Heart left ventricle (tissue), 16 donors: ENCODE data around the gene IER5L. TPM values are rescaled to one million over a fixed set of nuclear protein-coding genes. Genes with fewer than 3 reads are reported as not detected.

Experiments
- ATAC-seq, 4 donors: fragments of 200-7000 bp; cut with Tn5 transposase; one replicate each; pipeline ENCODE4 v1.9.1; 2020 to 2022; ENCODE audit warnings: moderate library complexity in 4 of 4, mild to moderate bottlenecking in 3 of 4, moderate number of reproducible peaks in 1 of 4
- DNase-seq, 5 donors: peaks; one replicate each; pipeline ENCODE4 v3.0.0-alpha.2; 2020
- H3K27ac ChIP-seq, 12 donors: fragments of 200-600 bp; sonication (generic) in 4 of 12; one replicate each; pipeline versions ENCODE4 v1.5.0 to v1.8.0; 2016 to 2022; ENCODE audit warnings: mild to moderate bottlenecking in 2 of 12
- H3K27me3 ChIP-seq, 9 donors: fragments of 200-600 bp; sonication (generic) in 2 of 9; one replicate each; pipeline versions ENCODE4 v1.5.1 to v1.8.0; 2016 to 2022; ENCODE audit warnings: mild to moderate bottlenecking in 3 of 9
- H3K36me3 ChIP-seq, 9 donors: fragments of 200-600 bp; sonication (generic) in 2 of 9; one replicate each; pipeline versions ENCODE4 v1.5.0 to v1.8.0; 2018 to 2022; ENCODE audit warnings: mild to moderate bottlenecking in 2 of 9
- H3K4me1 ChIP-seq, 12 donors: fragments of 200-600 bp; sonication (generic) in 4 of 12; one replicate each; pipeline versions ENCODE4 v1.5.0 to v1.8.0; 2016 to 2022; ENCODE audit warnings: mild to moderate bottlenecking in 3 of 12
- H3K4me3 ChIP-seq, 12 donors: fragments of 200-600 bp; sonication (generic) in 4 of 12; one replicate each; pipeline versions ENCODE4 v1.5.0 to v1.8.0; 2017 to 2022; ENCODE audit warnings: mild to moderate bottlenecking in 9 of 12, moderate library complexity in 4 of 12
- H3K9me3 ChIP-seq, 12 donors: fragments of 200-600 bp; sonication (generic) in 4 of 12; one replicate each; pipeline versions ENCODE4 v1.5.0 to v1.8.0; 2016 to 2022; ENCODE audit warnings: mild to moderate bottlenecking in 1 of 12
- CTCF ChIP-seq, 12 donors: fragments of 200-600 bp; sonication (generic) in 4 of 12; IDR thresholded peaks; one replicate each; pipeline versions ENCODE4 v1.5.0 to v1.8.0; 2018 to 2022; ENCODE audit warnings: antibody characterized with exemption in 12 of 12, mild to moderate bottlenecking in 5 of 12
- POLR2A ChIP-seq, 2 donors: fragments of 450-650 bp; IDR thresholded peaks; one replicate each; pipeline ENCODE4 v1.6.1; 2017; ENCODE audit warnings: antibody characterized with exemption in 2 of 2, mild to moderate bottlenecking in 2 of 2, moderate library complexity in 2 of 2
- WGBS, 4 donors: extraction: QIAGEN DNeasy Blood & Tissue Kit in 2 of 4; methylation state at CpG; one replicate each; pipeline versions ENCODE4 v1.1.5 to v1.1.7; 2013 to 2018; 5-methylcytosine and 5-hydroxymethylcytosine counted together
- intact Hi-C, 10 donors: fragments of 100-400 bp; cut with DNase I; formaldehyde crosslinking; loops; one replicate each; pipeline versions ENCODE4 v1.11.1 to v1.14.2; 2022
- polyA plus RNA-seq, 2 donors: library from polyadenylated mRNA; stranded (reverse); fragments of 200-250 nt; gene quantifications; one replicate each; pipeline ENCODE4 v1.2.3, GENCODE V29; 2013
- total RNA-seq, 9 donors: library from RNA; depleted of rRNA in 2 of 9; stranded (reverse); fragments of >200 nt in 2 of 9; fragmentation: NEBNext Ultra II Directional in 3 of 9; extraction: Animal tissue kit (Norgen Biotek cat#: 25700) in 3 of 9; gene quantifications; one replicate each; pipeline versions ENCODE4 v1.1.0 to v1.2.4, GENCODE V29; 2016 to 2023
- donor health status: ischemic (EF 13 %, LVEDD 7.1; RV severe dilation, severe dysfunction).
- donor health status: healthy with polysubstance abuse.
- donor health status: DM: no; HTN: yes; CAD: no.
- donor health status: DM: no; HTN: no; CAD: no.
- donor health status: ischemic (EF 25% LVEDD 6.9; RV normal size, moderate dysfunction).
- donor health status: ischemic (EF 25% LVEDD 5.7; RV mildly dilated, moderate dysfunction).
- donor health status: healthy.
- donor health status: DM: yes; HTN: yes; CAD: no.
- donor health status: ischemic (EF 35%, LVEDD 5.7; RV mildly dilated, moderate dysfunction).
- donor health status: nonischemic (EF 11% LVEDD 7.7; RV severe dilation, severe dysfunction).
- donor health status: DM: yes; HTN: yes; CAD: no.
- donor health status: PGD.
- donor health status: ischemic (EF 29% LVEDD 5.4; RV normal size, mild dysfunction).
- donor health status: nonischemic (EF 23%, LVEDD 6.1; RV moderate dilation, normal function).

IER5L gene
- total and polyA plus RNA-seq, 11 donors = 2.8 to 18.4 (median 5.5) TPM

GRCh38 chr9:129171993-129172751 lies 5.9 kb downstream of the IER5L start:
- Histone ChIP-seq H3K27ac (peak overlapping the region in 3 of 12 donors; percentile 97 to 100 (median 98)), H3K36me3 (no peaks in the 10 kb centered on the region), H3K4me1 (peaks cover 0 to 49% (median 33%) of the 10 kb centered on the region in 12 donors), H3K9me3 (no peaks in the 10 kb centered on the region), H3K4me3 (no peak overlapping the region), H3K27me3 (no peaks in the 10 kb centered on the region)
- no peak for ATAC-seq
- WGBS, 4 donors = 72 to 82% (median 77%) methylated on average over 7 of the region's 7 CpGs
- no peak for TF ChIP-seq CTCF (IDR thresholded peaks at IDR 0.05)
- no peak for TF ChIP-seq POLR2A (IDR thresholded peaks at IDR 0.05)
- DNase-seq = no peak
- intact Hi-C loops = loop anchor here in 9 of 10 donors (2.0 to 10.0 kb wide), 7 partner anchors 83 to 443 kb away; no protein-coding TSS in a partner anchor

- ATAC-seq = no peak
- no peak overlapping the region for H3K27ac ChIP-seq
- peaks cover 0 to 58% (median 35%) of the 10 kb centered on the region in 12 donors for H3K4me1 ChIP-seq
- no peaks in the 10 kb centered on the region for H3K9me3 ChIP-seq
- no peak overlapping the region for H3K4me3 ChIP-seq
- WGBS, 4 donors = 64 to 79% (median 72%) methylated on average over 6 of the region's 6 CpGs
- no peaks in the 10 kb centered on the region for H3K27me3 ChIP-seq
- H3K36me3 ChIP-seq = no peaks in the 10 kb centered on the region
- DNase-seq = no peak
- TF ChIP-seq CTCF (IDR thresholded peaks at IDR 0.05) (no peak), POLR2A (IDR thresholded peaks at IDR 0.05) (no peak)
- intact Hi-C loops = loop anchor here in 9 of 10 donors (2.0 to 10.0 kb wide), 7 partner anchors 85 to 445 kb away; no protein-coding TSS in a partner anchor
Observed at GRCh38 chr9:129170229-129170628, 7.8 kb downstream of the IER5L start.

- 32 to 42% (median 35%) methylated on average over 15 to 18 of the region's 18 CpGs for WGBS, 4 donors
- DNase-seq (peak; percentile 70 to 81 (median 79)), ATAC-seq (peak; percentile 69 to 83 (median 78))
- intact Hi-C loops = loop anchor here in 1 of 10 donors (2.0 kb wide), 1 partner anchor 22 kb away; no protein-coding TSS in a partner anchor
- peak in 1 of 2 donors; percentile 31 for TF ChIP-seq POLR2A (IDR thresholded peaks at IDR 0.05)
- TF ChIP-seq CTCF (IDR thresholded peaks at IDR 0.05) = no peak
- no peaks in the 10 kb centered on the region for H3K9me3 ChIP-seq
- peak overlapping the region in 9 of 12 donors; percentile 18 to 47 (median 36) for H3K4me3 ChIP-seq
- H3K27ac ChIP-seq = peak overlapping the region; percentile 15 to 89 (median 78)
- H3K27me3 ChIP-seq = no peaks in the 10 kb centered on the region
- peaks cover 0 to 53% (median 23%) of the 10 kb centered on the region in 12 donors for H3K4me1 ChIP-seq
- H3K36me3 ChIP-seq = no peaks in the 10 kb centered on the region
Observed at GRCh38 chr9:129166623-129167557, 11.2 kb downstream of the IER5L start.

- Histone ChIP-seq H3K27ac (no peak overlapping the region), H3K9me3 (no peaks in the 10 kb centered on the region), H3K27me3 (no peaks in the 10 kb centered on the region), H3K4me3 (no peak overlapping the region), H3K4me1 (peaks cover 0 to 46% (median 23%) of the 10 kb centered on the region in 12 donors), H3K36me3 (no peaks in the 10 kb centered on the region)
- DNase-seq (no peak), ATAC-seq (no peak)
- no peak for TF ChIP-seq CTCF (IDR thresholded peaks at IDR 0.05)
- no peak for TF ChIP-seq POLR2A (IDR thresholded peaks at IDR 0.05)
- intact Hi-C loops = no loop called here
Observed at GRCh38 chr9:129165198-129165597, 12.9 kb downstream of the IER5L start.
